ENCODE results near the gene ZDHHC19.
A peak's percentile ranks its signal among the peaks of the same experiment; 100 is the strongest.
"Not testable (repeated sequence)": the region's sequence is repeated elsewhere in the genome, so short reads cannot be mapped to it uniquely, and the experiment has no call there.

Gene ZDHHC19

GRCh38 chr3:196202516-196202970, 8.7 kb downstream of the ZDHHC19 start:
- no peak for DNase-seq

- no peak for DNase-seq
These were observed 12.1 kb downstream of the ZDHHC19 start for GRCh38 chr3:196198771-196199753.

- no peak for DNase-seq
These were observed 13.0 kb downstream of the ZDHHC19 start for GRCh38 chr3:196198081-196198675.

- DNase-seq = no peak
These were observed 13.7 kb downstream of the ZDHHC19 start for GRCh38 chr3:196197524-196197923.

- DNase-seq = no peak
These were observed 15.4 kb downstream of the ZDHHC19 start for GRCh38 chr3:196195664-196196265.

GRCh38 chr3:196194542-196194915, 16.7 kb downstream of the ZDHHC19 start:
- no peak for DNase-seq

- no peak for DNase-seq
These were observed 17.3 kb downstream of the ZDHHC19 start for GRCh38 chr3:196193736-196194541.

- DNase-seq = no peak
These were observed 18.0 kb downstream of the ZDHHC19 start for GRCh38 chr3:196193133-196193735.

GRCh38 chr3:196192524-196193051, 18.6 kb downstream of the ZDHHC19 start:
- no peak for DNase-seq

GRCh38 chr3:196192036-196192523, 19.1 kb downstream of the ZDHHC19 start:
- DNase-seq = no peak

GRCh38 chr3:196189566-196190347, 21.4 kb downstream of the ZDHHC19 start:
- DNase-seq = no peak

- peak; percentile 95 for DNase-seq
These were observed 24.3 kb downstream of the ZDHHC19 start for GRCh38 chr3:196186651-196187573.

GRCh38 chr3:196184881-196185280, 26.3 kb downstream of the ZDHHC19 start:
- no peak for DNase-seq

GRCh38 chr3:196184169-196184432, 27.1 kb downstream of the ZDHHC19 start:
- DNase-seq = not testable (repeated sequence)

- DNase-seq = peak; percentile 78
These were observed 30.1 kb downstream of the ZDHHC19 start for GRCh38 chr3:196181127-196181546.

GRCh38 chr3:196180346-196180745, 30.9 kb downstream of the ZDHHC19 start:
- no peak for DNase-seq

- DNase-seq = no peak
These were observed 31.6 kb downstream of the ZDHHC19 start for GRCh38 chr3:196179380-196180308.

GRCh38 chr3:196178993-196179379, 32.2 kb downstream of the ZDHHC19 start:
- DNase-seq = no peak

GRCh38 chr3:196177967-196178366, 33.2 kb downstream of the ZDHHC19 start:
- DNase-seq = no peak

Measured in NCI-H1105 treated with DMSO at 0.1 percent for 48 hours (cell line).